Ovary (tissue), 3 donors: Measurements from ENCODE around the gene KCNAB3.

ENCODE experiments used
- CTCF ChIP-seq, 3 donors: fragments of 450-650 bp in 2 of 3; fragments of 200-600 bp in 1 of 3; IDR thresholded peaks; one replicate each; pipeline versions ENCODE4 v1.5.1 to v1.8.0; 2016 to 2022; ENCODE audit warnings: antibody characterized with exemption in 3 of 3, mild to moderate bottlenecking in 1 of 3
- EP300 ChIP-seq: sonication (generic); formaldehyde crosslinking; IDR thresholded peaks from one replicate; pipeline ENCODE4 v1.6.1; 2017; ENCODE audit warnings: antibody characterized with exemption
- POLR2A ChIP-seq: fragments of 450-650 bp; IDR thresholded peaks from one replicate; pipeline ENCODE4 v1.6.1; 2017; ENCODE audit warnings: antibody characterized with exemption, mild to moderate bottlenecking, moderate library complexity
- donor health status: DM: no; HTN: no; CAD: no.

GRCh38 chr17:7977805-7978204 is 48.1 kb upstream of the KCNAB3 start:
- TF ChIP-seq CTCF (IDR thresholded peaks at IDR 0.05) (no peak), POLR2A (no peak), EP300 (no peak)
